HPDE6-E6E7 (cell line): ENCODE measurements around the gene DZIP1.
A peak's percentile ranks its signal among the peaks of the same experiment; 100 is the strongest.
"Not testable (repeated sequence)": the region's sequence is repeated elsewhere in the genome, so short reads cannot be mapped to it uniquely, and the experiment has no call there.

Experiments
- DNase-seq: peaks from one replicate; pipeline ENCODE4 v3.0.0; 2011; ENCODE audit warnings: missing footprints; ENCODE audit errors: extremely low spot score

The DZIP1 gene

DNA sequence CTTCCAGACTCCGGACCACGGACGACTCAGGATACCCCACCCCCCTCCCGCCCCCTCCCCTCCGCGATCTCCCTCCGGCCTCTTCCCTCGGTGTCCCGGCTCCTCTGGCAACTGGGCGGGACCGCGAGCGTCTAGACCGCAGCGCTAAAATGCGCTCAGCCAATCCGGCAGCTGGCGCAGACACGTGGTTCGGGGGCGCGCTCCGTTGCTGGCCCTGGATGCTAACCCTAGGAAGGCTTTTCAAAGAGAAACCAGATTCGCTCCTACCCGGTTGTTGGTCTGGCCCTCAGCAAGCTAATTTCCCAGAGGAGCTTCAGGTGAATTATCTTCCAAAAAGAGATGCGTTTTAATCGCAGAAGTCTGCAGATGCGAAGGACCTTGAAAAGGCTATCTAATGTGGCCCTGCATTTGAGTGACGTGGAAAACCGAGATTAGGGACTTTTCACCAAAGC is at the start of gene DZIP1:
TSS of gene DZIP1 (minus strand) at position 106 of the 452 bp plus-strand sequence. CDS start 2,677 bp downstream, outside the sequence.
- DNase-seq = peak; percentile 20

- not testable (repeated sequence) for DNase-seq
Observed at GRCh38 chr13:95690986-95691385, 46.5 kb upstream of the DZIP1 start.

DNA sequence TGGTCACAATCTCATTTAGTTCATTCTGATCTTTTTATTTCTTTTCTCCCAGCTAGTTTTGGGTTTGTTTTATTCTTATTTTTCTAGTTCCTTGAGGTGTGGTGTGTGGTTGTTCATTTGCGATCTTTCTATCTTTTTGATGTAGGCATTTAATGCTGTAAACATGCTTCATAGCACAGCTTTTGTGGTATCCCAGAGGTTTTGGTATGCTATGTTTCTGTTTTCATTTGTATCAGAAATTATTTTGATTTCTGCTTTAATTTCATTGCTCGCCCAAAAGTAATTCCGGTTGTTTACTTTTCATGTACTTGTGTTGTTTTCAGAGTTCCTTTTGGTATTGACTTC is 45.0 kb upstream of the DZIP1 start:
- DNase-seq = no peak

DNA sequence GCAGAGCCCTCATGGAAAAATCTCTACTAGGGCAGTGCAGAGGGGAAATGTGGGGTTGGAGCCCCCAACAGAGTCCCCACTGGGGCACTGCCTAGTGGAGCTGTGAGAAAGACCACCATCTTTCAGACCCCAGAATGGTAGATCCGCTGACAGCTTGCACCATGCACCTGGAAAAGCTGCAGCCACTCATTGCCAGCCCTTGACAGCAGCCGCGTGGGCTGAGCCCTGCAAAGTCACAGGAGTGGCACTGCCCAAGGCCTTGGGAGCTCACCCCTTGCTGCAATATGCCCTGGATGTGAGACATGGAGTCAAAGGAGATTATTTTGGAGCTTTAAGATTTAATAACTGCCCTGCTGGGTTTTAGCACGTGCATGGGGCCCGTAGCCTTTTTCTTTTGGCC is 40.5 kb upstream of the DZIP1 start:
- DNase-seq = not testable (repeated sequence)

GRCh38 chr13:95684418-95684817 is 39.9 kb upstream of the DZIP1 start:
- DNase-seq = no peak

- no peak for DNase-seq
Observed at GRCh38 chr13:95679722-95680121, 35.2 kb upstream of the DZIP1 start.

DNA sequence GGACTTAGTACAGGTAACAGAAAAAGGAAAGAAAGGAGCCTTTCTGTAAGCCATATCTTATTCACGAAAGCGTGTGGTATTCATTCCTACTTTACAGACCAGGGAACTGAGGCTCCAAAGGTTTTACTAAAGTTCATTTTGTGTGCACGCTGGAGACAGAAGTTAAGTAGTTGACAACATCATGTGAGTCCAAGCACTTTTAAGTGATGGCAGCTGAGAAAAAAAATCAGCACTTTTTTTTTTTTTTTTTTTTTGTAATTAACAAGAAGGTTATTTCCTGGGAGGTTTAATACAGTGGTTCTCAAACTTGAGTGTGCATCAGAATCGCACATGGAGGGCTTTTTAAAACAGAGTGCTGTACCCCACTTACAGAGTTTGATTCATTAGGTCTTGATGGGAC is 34.5 kb upstream of the DZIP1 start:
- DNase-seq = no peak

- DNase-seq = no peak
Observed at GRCh38 chr13:95677564-95678266, 33.2 kb upstream of the DZIP1 start.

DNA sequence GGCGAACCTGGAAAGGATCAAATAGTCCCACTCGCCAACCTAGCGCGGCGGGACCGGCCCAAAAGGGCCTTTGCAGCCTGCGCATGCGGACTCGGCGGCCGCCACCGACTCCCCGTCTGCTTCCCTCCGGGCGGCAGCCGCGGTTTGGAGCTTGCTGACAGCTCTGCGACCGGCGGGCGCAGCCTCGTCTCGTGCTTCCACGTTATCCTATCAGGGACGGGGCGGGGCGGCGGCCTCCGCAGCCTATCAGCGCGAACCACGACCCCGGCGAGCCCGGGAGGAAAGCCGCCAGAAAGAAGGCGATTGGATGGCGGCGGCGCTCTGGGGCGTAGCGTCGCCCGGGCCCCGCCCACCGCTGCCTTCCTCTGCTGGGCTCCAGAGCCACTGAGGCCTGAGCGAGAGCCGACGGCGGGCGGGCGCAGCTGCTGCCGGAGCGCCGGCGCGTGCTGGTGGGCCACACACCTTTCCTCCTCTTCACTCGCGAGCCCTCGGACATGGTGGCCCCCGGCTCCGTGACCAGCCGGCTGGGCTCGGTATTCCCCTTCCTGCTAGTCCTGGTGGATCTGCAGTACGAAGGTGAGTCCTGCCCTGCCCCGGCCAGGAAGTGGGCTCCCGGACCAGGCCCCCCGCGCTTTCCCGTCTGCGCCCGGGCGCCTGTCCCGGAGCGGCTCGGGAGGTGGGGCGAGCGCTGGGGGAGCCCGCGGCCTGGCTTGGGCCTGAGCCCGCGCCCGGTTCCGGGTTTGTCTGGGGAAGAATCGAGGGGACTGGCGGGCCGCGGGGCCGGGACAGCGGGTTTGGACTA is 32.5 kb upstream of the DZIP1 start, which contains the start of gene DNAJC3:
TSS of gene DNAJC3 (plus strand) at position 378 of the 802 bp plus-strand sequence. CDS start at position 495, 117 bp downstream.
- peak; percentile 95 for DNase-seq

DNA sequence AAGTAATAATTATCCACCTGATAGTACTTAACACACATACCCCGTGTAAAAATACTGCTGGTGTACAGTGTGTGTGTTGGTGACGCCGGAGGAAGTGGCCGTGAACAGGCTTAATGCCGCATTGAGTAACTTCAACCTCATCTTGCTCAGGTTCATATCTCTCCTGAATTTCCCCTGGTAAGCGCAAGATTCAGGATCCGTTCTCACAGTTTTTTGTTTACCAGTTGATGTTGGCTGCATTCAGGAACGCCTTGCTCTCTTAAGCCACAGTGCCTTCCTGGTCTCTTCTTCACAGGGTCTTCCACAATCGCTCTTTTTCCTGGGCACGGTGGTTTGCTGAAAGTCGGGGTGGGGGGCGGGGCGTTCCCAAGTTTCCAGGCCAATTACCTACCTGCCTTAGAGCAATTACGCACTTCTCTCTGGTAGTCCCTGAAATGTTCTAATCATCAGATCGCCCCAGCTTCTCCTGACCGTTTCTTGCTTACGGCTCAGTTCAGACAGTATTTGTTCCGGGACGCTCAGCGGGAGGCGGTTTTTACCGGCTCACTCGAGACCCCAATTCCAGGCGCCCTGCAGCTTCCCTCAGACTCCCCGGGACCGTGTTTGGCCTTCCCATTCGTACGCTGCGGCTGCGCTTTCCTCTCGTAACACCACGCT is 31.7 kb upstream of the DZIP1 start:
- DNase-seq = peak; percentile 25

DNA sequence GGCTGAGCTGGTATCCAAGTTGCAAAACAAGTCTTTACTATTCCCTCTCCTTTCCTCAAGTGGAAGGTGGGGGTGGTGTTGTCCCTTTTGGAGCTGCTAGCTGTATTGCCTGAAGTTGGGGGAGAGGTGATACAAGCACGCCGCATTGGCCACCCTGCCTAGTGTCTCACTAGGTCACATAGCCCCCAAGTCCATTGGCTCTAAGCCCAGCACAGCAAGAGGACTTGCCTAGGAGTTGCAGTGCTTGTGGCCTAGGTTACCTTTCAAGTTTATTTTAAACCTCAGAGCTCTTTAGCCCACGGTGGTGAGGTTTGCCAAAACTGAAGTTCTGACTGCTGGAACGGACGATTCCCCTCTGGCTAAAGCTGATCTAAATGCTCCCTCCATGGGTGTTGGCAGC is 27.1 kb upstream of the DZIP1 start:
- DNase-seq = no peak

GRCh38 chr13:95667235-95667634 is 22.7 kb upstream of the DZIP1 start:
- not testable (repeated sequence) for DNase-seq

DNA sequence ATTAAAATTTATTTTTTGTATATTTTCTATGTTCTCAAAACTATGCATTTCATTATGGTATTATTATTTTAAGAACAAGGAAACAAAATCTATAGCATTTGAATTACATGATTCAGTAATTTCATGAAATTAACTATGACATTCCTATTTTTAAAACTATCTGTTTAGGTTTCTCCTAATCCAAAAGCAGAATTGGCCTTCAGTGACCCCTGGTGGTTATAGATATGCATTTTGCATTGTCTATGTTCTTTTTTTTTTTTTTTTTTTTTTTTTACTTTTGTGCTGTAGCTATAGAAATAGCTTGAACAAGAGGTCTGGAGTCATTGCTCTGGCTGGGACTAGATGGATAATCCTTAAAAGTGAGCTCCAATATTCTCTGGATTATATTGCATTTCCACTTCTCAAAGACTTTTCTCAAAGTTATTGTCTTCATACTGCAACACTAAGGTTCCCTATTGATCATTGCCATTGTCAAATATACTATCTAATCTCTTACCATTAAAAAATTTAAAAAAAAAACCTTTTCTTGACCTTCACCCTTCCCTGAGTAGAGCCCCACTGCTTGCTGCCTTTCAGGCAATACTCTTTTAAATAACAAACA is 16.6 kb upstream of the DZIP1 start:
- DNase-seq = no peak

DNA sequence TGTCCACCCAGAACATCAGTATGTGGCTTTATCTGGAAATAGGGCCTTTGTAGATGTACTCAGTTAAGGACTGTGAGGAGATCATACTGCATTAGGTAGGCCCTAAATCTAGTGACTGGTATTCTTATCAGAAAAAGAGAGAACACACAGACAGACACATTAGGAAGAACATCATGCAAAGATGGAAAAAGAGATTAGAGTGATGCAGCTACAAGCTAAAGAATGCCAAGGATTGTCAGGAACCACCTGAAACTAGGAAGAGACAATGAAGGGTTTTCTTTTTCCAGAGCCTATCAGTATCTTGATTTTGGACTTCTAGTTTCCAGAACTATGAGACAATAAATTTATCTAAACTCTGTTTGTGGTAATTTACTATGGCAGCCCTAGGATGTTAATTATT is 15.0 kb upstream of the DZIP1 start:
- DNase-seq = no peak

- DNase-seq = no peak
Observed at GRCh38 chr13:95656386-95657015, 12.0 kb upstream of the DZIP1 start.

- DNase-seq = no peak
Observed at GRCh38 chr13:95652821-95653220, 8.3 kb upstream of the DZIP1 start.

DNA sequence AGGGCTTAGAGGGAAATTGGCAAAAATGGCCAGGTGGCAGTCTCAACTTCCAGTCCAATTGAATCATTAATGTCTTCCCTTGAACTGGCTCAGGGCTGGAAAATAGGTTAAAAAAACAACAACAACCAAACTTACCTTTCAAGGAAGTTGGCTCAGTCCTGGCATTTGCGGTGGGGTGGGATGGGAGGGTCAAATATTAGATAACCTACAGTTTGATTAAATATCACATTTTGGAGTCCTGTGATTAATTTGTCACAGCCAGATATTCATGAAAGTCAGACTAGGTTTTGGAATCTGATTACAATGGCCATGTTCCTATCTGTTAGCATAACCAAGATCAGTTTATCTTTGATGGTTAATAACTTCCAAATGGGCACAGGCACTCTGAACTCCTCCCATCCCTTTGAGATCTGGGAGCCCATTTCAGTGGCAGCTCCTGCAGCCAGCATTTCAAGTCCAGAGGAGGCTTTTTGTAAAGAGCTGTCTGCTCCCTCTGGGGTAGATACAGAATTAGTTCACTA is 7.8 kb upstream of the DZIP1 start:
- DNase-seq = no peak

DNA sequence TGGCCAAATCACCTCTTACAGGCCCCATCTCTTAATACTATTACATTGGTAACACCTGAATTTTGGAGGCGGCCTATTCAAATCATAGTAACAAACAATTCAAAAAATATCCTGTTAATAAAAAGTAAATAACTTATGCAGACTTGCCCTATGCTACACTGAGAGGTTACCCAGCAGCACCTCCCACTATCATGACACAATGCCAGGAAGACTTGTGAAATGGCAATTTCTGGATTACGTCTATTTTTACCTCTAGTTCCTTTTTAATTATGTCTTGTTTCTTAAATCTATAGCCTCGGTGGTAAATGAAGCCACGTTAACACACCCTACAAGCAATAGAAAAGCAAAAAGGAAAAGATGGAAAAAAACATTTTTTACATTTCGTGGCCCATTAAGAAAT is 6.2 kb upstream of the DZIP1 start:
- DNase-seq = no peak

DNA sequence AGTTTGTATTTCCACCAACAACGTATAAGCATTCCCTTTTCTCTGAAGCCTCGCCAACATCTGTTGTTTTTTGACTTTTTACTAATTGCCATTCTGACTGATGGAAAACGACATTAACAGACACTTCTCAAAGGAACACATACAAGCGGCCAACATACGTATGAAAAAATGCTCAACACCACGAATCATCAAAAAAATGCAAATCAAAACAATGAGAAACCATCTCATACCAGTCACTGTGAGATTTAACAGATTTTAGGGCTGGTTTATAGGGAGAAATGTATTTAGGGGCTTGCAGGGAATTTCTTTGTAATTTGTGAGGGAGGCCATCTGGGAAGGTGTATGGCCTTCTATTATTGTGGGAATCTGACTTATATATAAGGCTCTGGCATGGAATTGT is 2.8 kb upstream of the DZIP1 start:
- no peak for DNase-seq

DNA sequence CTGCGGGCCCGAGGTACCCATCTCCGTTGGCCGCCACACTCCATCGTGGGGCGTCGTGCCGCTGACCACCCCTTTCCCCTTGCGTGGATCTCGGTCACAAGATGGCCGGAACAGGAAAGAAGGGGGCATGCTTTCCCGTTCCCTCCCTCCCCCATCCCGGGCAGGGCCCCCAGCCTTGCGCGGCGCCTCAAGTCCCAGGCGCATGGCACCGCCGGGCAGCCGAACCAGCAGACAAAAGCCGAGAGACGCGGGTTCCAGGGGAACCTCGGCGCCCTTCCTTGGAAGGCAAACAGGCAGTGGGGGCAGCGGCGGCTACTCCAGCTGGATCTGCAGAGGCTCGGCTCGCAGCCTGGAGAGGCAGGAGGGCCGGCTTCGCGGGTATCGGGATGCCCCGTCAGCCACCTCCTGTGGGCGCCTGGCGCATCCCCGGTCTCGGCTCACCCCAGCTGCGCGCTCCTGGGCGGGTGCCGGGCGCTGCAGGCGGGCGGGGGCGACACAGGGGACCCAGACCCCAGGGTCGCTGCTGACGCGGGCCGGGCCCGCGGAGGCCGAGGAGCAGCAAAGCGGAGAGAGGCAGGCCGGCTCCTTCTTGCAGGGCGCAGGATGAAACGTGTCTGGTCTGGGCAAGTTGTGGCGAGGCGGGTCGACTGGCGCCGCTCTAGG is 439 bp downstream of the DZIP1 start:
- peak; percentile 22 for DNase-seq

- DNase-seq = no peak
Observed at GRCh38 chr13:95643571-95643935, 953 bp downstream of the DZIP1 start.
